ENCODE measurements around the gene NFATC1. TPM values are rescaled to one million over a fixed set of nuclear protein-coding genes. Genes with fewer than 3 reads are reported as not detected.

NFATC1 gene
- polyA plus RNA-seq, 1 donor from 2014 or later, result 0.37 TPM

DNA sequence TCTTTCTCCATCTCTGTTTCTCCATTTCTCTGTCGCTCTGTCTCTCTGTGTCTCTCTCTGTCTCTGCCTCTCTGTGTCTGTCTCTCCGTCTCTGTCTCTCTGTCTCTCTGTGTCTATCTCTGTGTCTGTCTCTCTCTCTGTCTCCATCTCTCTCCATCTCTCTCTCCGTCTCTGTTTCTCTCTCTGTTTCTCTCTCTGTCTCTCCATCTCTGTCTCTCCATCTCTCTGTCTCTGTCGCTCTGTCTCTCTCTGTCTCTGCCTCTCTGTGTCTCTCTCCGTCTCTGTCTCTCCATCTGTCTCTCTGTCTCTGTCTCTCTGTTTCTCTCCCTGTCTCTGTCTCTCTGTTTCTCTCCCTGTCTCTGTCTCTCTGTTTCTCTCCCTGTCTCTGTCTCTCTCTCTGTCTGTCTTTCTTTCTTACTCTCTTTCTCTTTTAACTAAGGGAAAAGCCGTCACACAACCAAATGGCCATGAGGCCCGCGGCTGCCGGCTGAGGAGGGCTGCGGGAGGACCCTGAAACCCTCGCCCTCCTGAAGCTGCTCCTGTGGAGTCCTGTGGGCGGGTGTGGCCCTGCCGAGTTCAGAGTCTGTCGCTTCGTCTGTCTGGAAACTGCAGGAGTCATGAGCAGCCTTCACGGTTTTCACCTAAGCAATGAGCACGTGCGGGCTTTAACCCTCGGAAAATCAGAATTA is 29.3 kb downstream of the NFATC1 start:
- Histone ChIP-seq H3K9ac (ENCODE audit: low read length) (no peak overlapping the region), H2AFZ (ENCODE audit: low read depth, low read length) (no peak overlapping the region), H3K9me3 (ENCODE audit: low read length) (no peaks in the 10 kb centered on the region), H3K27me3 (ENCODE audit: insufficient read depth, low read depth, low read length) (no peaks in the 10 kb centered on the region), H3K36me3 (ENCODE audit: insufficient read depth, low read length) (no peaks in the 10 kb centered on the region), H3K27ac (ENCODE audit: low read length) (no peak overlapping the region), H3K4me3 (ENCODE audit: low read length) (no peak overlapping the region), H3K4me2 (ENCODE audit: low read length) (no peak overlapping the region), H4K20me1 (ENCODE audit: insufficient read depth) (no peaks in the 10 kb centered on the region), H3F3A (ENCODE audit: insufficient read depth, low read length, poor library complexity, severe bottlenecking) (no peaks in the 10 kb centered on the region), H3K79me2 (replicated peaks; ENCODE audit: insufficient read depth, low read length) (no peaks in the 10 kb centered on the region), H3K9me2 (ENCODE audit: insufficient read depth, low read length) (no peaks in the 10 kb centered on the region)
- TF ChIP-seq EP300 (conservative IDR thresholded peaks at IDR 0.05; ENCODE audit: poor library complexity, severe bottlenecking) (no peak), RAD21 (conservative IDR thresholded peaks at IDR 0.05) (no peak), POLR2AphosphoS5 (IDR thresholded peaks at IDR 0.05) (no peak), EZH2 (IDR thresholded peaks at IDR 0.05; ENCODE audit: borderline replicate concordance, insufficient read depth, low read length, poor library complexity, severe bottlenecking) (no peak), MXI1 (conservative IDR thresholded peaks at IDR 0.05; ENCODE audit: poor library complexity, severe bottlenecking) (no peak), TAF1 (IDR thresholded peaks at IDR 0.05; ENCODE audit: low read depth) (no peak), SMC3 (conservative IDR thresholded peaks at IDR 0.05; ENCODE audit: poor library complexity) (no peak)
- TF ChIP-seq, protein P1, sequence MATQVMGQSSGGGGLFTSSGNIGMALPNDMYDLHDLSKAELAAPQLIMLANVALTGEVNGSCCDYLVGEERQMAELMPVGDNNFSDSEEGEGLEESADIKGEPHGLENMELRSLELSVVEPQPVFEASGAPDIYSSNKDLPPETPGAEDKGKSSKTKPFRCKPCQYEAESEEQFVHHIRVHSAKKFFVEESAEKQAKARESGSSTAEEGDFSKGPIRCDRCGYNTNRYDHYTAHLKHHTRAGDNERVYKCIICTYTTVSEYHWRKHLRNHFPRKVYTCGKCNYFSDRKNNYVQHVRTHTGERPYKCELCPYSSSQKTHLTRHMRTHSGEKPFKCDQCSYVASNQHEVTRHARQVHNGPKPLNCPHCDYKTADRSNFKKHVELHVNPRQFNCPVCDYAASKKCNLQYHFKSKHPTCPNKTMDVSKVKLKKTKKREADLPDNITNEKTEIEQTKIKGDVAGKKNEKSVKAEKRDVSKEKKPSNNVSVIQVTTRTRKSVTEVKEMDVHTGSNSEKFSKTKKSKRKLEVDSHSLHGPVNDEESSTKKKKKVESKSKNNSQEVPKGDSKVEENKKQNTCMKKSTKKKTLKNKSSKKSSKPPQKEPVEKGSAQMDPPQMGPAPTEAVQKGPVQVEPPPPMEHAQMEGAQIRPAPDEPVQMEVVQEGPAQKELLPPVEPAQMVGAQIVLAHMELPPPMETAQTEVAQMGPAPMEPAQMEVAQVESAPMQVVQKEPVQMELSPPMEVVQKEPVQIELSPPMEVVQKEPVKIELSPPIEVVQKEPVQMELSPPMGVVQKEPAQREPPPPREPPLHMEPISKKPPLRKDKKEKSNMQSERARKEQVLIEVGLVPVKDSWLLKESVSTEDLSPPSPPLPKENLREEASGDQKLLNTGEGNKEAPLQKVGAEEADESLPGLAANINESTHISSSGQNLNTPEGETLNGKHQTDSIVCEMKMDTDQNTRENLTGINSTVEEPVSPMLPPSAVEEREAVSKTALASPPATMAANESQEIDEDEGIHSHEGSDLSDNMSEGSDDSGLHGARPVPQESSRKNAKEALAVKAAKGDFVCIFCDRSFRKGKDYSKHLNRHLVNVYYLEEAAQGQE (IDR thresholded peaks at IDR 0.05; ENCODE audit: borderline replicate concordance), result no peak
- TF ChIP-seq, protein P2, sequence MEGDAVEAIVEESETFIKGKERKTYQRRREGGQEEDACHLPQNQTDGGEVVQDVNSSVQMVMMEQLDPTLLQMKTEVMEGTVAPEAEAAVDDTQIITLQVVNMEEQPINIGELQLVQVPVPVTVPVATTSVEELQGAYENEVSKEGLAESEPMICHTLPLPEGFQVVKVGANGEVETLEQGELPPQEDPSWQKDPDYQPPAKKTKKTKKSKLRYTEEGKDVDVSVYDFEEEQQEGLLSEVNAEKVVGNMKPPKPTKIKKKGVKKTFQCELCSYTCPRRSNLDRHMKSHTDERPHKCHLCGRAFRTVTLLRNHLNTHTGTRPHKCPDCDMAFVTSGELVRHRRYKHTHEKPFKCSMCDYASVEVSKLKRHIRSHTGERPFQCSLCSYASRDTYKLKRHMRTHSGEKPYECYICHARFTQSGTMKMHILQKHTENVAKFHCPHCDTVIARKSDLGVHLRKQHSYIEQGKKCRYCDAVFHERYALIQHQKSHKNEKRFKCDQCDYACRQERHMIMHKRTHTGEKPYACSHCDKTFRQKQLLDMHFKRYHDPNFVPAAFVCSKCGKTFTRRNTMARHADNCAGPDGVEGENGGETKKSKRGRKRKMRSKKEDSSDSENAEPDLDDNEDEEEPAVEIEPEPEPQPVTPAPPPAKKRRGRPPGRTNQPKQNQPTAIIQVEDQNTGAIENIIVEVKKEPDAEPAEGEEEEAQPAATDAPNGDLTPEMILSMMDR (IDR thresholded peaks at IDR 0.05; ENCODE audit: poor library complexity, severe bottlenecking), result no peak

DNA sequence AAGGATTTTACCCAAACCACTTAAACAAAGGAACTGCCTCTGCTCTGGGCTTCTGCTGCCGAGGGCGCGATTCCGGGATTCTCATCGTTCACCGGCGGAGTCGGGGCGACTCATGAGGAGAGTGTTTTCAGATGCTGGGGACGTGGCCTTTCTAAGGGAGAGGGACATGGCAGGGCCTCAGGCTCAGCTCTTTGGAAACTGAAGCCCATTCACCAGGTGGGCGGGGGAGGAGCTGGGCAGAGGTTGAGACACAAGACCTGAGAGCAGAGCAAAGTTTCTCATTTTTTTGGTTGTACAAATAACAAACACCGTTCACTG is 29.8 kb downstream of the NFATC1 start:
- no peak overlapping the region for H3K9ac ChIP-seq (ENCODE audit: low read length)
- no peak overlapping the region for H3K27ac ChIP-seq (ENCODE audit: low read length)
- no peak overlapping the region for H3K4me2 ChIP-seq (ENCODE audit: low read length)
- H2AFZ ChIP-seq (ENCODE audit: low read depth, low read length), result no peak overlapping the region
- no peaks in the 10 kb centered on the region for H3K36me3 ChIP-seq (ENCODE audit: insufficient read depth, low read length)
- no peaks in the 10 kb centered on the region for H3F3A ChIP-seq (ENCODE audit: insufficient read depth, low read length, poor library complexity, severe bottlenecking)
- H3K79me2 ChIP-seq (replicated peaks; ENCODE audit: insufficient read depth, low read length), result no peaks in the 10 kb centered on the region
- no peak for TF ChIP-seq TAF1 (IDR thresholded peaks at IDR 0.05; ENCODE audit: low read depth)
- no peak for TF ChIP-seq RAD21 (conservative IDR thresholded peaks at IDR 0.05)
- no peak for TF ChIP-seq EZH2 (IDR thresholded peaks at IDR 0.05; ENCODE audit: borderline replicate concordance, insufficient read depth, low read length, poor library complexity, severe bottlenecking)
- TF ChIP-seq SMC3 (conservative IDR thresholded peaks at IDR 0.05; ENCODE audit: poor library complexity), result no peak
- TF ChIP-seq, protein P2 (IDR thresholded peaks at IDR 0.05; ENCODE audit: poor library complexity, severe bottlenecking), result no peak
- no peak for TF ChIP-seq POLR2AphosphoS5 (IDR thresholded peaks at IDR 0.05)
- TF ChIP-seq MXI1 (conservative IDR thresholded peaks at IDR 0.05; ENCODE audit: poor library complexity, severe bottlenecking), result no peak
- TF ChIP-seq, protein P1 (IDR thresholded peaks at IDR 0.05; ENCODE audit: borderline replicate concordance), result no peak
- TF ChIP-seq EP300 (conservative IDR thresholded peaks at IDR 0.05; ENCODE audit: poor library complexity, severe bottlenecking), result no peak
- no peaks in the 10 kb centered on the region for H3K27me3 ChIP-seq (ENCODE audit: insufficient read depth, low read depth, low read length)
- no peaks in the 10 kb centered on the region for H3K9me3 ChIP-seq (ENCODE audit: low read length)
- no peaks in the 10 kb centered on the region for H4K20me1 ChIP-seq (ENCODE audit: insufficient read depth)
- no peaks in the 10 kb centered on the region for H3K9me2 ChIP-seq (ENCODE audit: insufficient read depth, low read length)
- no peak overlapping the region for H3K4me3 ChIP-seq (ENCODE audit: low read length)
